IPS DF 6.9 (cell line): ENCODE measurements around the gene MAD1L1.
"Not testable (repeated sequence)": the region's sequence is repeated elsewhere in the genome, so short reads cannot be mapped to it uniquely, and the experiment has no call there.

Experiments
- DNase-seq: peaks from one replicate; pipeline ENCODE4 v3.0.0-alpha.2; 2013; ENCODE audit warnings: low read depth, low spot score
- H3K27ac ChIP-seq: one replicate; pipeline ENCODE4 v1.5.1; 2013; ENCODE audit warnings: low read length, control low read depth
- H3K27me3 ChIP-seq: 2 replicates; pipeline ENCODE4 v1.6.1; 2013; ENCODE audit warnings: mild to moderate bottlenecking, low read length; ENCODE audit not compliant: control insufficient read depth, insufficient read depth
- H3K36me3 ChIP-seq: 2 replicates; pipeline ENCODE4 v1.6.1; 2013; ENCODE audit warnings: low read length; ENCODE audit not compliant: control insufficient read depth, insufficient read depth
- H3K4me1 ChIP-seq: 2 replicates; pipeline ENCODE4 v1.6.1; 2013; ENCODE audit warnings: low read length; ENCODE audit not compliant: control insufficient read depth, insufficient read depth
- H3K4me3 ChIP-seq: 2 replicates; pipeline ENCODE4 v1.5.1; 2013; ENCODE audit warnings: mild to moderate bottlenecking, low read length
- H3K9me3 ChIP-seq: 2 replicates; pipeline ENCODE4 v1.6.1; 2013; ENCODE audit warnings: low read length, inconsistent platforms; ENCODE audit not compliant: control insufficient read depth, insufficient read depth
- WGBS: extraction: QIAGEN DNeasy Blood & Tissue Kit; methylation state at CpG from one replicate; pipeline ENCODE4 v1.1.7; 2013; ENCODE audit warnings: mixed read lengths, missing lambda C conversion rate; ENCODE audit not compliant: insufficient read length, insufficient coverage; 5-methylcytosine and 5-hydroxymethylcytosine counted together

MAD1L1 gene

GRCh38 chr7:2065528-2065927 is 167.2 kb downstream of the MAD1L1 start:
- DNase-seq, result no peak
- no peaks in the 10 kb centered on the region; the same call in 1 of the 2 replicates for H3K4me1 ChIP-seq
- no peaks in the 10 kb centered on the region for H3K27me3 ChIP-seq
- no peak overlapping the region for H3K4me3 ChIP-seq
- no peak overlapping the region for H3K27ac ChIP-seq
- no CpG with 5 or more reads among the region's 13 CpGs for WGBS
- H3K36me3 ChIP-seq, result peaks cover 4% of the 10 kb centered on the region; the same call in 1 of the 2 replicates
- no peaks in the 10 kb centered on the region for H3K9me3 ChIP-seq

GRCh38 chr7:2063563-2064260 is 169.0 kb downstream of the MAD1L1 start:
- no peaks in the 10 kb centered on the region; the same call in 1 of the 2 replicates for H3K4me1 ChIP-seq
- H3K27ac ChIP-seq, result no peak overlapping the region
- peaks cover 2% of the 10 kb centered on the region; the same call in 1 of the 2 replicates for H3K36me3 ChIP-seq
- H3K9me3 ChIP-seq, result no peaks in the 10 kb centered on the region
- H3K27me3 ChIP-seq, result no peaks in the 10 kb centered on the region
- no peak overlapping the region for H3K4me3 ChIP-seq
- no peak for DNase-seq
- no CpG with 5 or more reads among the region's 24 CpGs for WGBS

DNA sequence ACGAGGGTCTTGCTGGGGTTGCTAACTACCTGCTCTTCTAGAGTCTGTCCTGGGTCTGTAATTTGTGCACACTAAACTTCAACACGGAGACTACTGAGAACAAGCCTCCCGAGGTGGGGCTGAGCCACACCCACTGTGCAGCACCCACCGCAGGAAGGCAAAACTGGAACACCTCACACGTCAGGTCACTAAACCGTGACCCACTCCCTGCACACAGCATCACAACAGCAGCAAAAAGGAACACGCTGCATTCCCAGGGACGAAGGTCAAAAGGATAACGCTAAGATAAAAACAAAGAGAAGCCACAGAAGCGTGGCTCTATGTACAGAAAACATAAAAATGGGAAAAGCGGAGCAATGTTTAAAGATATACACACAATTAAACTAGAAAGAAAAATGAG is 170.1 kb downstream of the MAD1L1 start:
- no peak for DNase-seq
- no CpG with 5 or more reads among the region's 11 CpGs for WGBS
- H3K27me3 ChIP-seq, result no peaks in the 10 kb centered on the region
- H3K4me3 ChIP-seq, result no peak overlapping the region
- no peak overlapping the region for H3K27ac ChIP-seq
- H3K4me1 ChIP-seq, result no peaks in the 10 kb centered on the region; the same call in 1 of the 2 replicates
- no peaks in the 10 kb centered on the region; the same call in 1 of the 2 replicates for H3K36me3 ChIP-seq
- no peaks in the 10 kb centered on the region for H3K9me3 ChIP-seq

DNA sequence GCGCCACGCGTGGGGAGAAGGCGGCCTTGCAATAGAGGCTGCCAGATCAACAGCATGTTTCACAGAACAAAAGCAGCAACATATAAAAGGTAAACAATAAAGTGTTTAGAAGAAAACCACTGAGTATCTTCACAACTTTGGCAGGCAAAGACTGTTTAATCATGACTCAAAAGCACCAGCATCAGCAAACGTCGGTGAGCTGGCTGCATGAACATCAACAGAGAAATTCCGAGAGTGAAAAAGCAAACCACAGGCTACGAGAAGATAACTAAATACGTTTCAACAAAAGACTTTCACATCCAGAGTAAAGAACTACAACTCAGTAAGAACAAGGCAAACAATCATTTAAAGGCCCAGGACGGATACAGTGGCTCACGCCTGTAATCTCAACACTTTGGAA is 172.0 kb downstream of the MAD1L1 start:
- no peaks in the 10 kb centered on the region for H3K9me3 ChIP-seq
- H3K27me3 ChIP-seq, result no peaks in the 10 kb centered on the region
- no peak for DNase-seq
- H3K36me3 ChIP-seq, result no peaks in the 10 kb centered on the region; the same call in 1 of the 2 replicates
- H3K27ac ChIP-seq, result no peak overlapping the region
- H3K4me3 ChIP-seq, result no peak overlapping the region
- no CpG with 5 or more reads among the region's 11 CpGs for WGBS
- H3K4me1 ChIP-seq, result no peaks in the 10 kb centered on the region; the same call in 1 of the 2 replicates

DNA sequence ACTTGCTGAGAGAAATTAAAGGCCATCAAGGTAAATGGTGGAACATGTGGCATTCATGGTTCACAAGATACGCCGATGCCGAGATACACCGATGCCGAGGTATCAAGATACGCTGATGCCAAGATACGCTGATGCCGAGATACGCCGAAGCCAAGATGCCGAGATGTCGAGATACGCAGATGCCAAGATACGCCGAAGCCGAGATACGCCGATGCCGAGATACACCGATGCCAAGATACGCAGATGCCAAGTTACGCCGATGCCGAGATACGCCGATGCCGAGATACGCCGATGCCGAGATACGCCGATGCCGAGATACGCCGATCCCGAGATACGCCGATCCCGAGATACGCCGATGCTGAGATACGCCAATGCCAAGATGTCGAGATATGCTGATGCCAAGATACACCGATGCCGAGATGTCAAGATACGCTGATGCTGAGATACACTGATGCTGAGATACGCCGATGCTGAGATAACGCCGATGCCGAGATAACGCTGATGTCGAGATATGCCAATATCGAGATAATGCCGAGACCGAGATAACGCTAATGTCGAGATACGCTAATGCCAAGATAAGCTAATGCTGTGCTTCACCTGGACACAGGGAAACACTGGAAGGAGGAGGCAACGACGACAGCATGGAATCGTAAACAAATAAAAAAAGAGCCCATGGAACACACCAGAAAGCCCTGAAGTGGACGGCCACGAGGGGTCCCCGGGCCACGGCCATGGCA is 172.6 kb downstream of the MAD1L1 start:
- H3K4me1 ChIP-seq, result no peaks in the 10 kb centered on the region; the same call in 1 of the 2 replicates
- DNase-seq, result no peak
- H3K27me3 ChIP-seq, result no peaks in the 10 kb centered on the region
- H3K27ac ChIP-seq, result no peak overlapping the region
- H3K9me3 ChIP-seq, result no peaks in the 10 kb centered on the region
- H3K36me3 ChIP-seq, result no peaks in the 10 kb centered on the region; the same call in 1 of the 2 replicates
- H3K4me3 ChIP-seq, result no peak overlapping the region
- WGBS, result no CpG with 5 or more reads among the region's 66 CpGs

DNA sequence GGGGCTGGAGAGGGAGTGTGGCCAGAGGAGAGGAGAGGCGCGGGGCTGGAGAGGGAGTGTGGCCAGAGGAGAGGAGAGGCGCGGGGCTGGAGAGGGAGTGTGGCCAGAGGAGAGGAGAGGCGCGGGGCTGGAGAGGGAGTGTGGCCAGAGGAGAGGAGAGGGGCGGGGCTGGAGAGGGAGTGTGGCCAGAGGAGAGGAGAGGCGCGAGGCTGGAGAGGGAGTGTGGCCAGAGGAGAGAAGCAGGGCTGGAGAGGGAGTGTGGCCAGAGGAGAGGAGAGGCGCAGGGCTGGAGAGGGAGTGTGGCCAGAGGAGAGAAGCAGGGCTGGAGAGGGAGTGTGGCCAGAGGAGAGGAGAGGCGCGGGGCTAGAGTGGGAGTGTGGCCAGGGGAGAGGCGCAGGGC is 174.5 kb downstream of the MAD1L1 start:
- not testable (repeated sequence) for H3K9me3 ChIP-seq, H3K27ac ChIP-seq, H3K27me3 ChIP-seq, H3K4me1 ChIP-seq, DNase-seq, H3K4me3 ChIP-seq, H3K36me3 ChIP-seq
- WGBS, result no CpG with 5 or more reads among the region's 13 CpGs

DNA sequence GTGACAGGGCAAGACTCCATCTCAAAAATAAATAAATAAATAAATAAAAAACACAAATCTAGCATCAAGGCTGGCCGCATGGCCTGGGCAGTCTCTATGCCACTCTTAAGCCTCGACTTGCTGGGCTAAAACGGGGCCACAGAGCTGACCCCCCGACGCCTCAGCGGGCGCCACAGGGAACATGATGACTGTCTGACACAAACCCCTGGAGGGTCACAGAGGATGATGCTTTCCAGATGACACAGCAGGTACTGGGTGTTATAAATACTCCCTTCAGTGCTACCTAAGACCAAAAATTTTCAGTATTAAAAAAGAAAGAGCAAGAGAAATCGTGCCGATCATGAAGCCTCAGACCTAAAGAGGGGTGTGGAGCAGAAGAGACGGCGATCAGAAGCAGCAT is 176.8 kb downstream of the MAD1L1 start:
- Histone ChIP-seq H3K9me3 (no peaks in the 10 kb centered on the region), H3K27ac (no peak overlapping the region), H3K4me1 (no peaks in the 10 kb centered on the region), H3K4me3 (no peak overlapping the region), H3K27me3 (no peaks in the 10 kb centered on the region), H3K36me3 (no peaks in the 10 kb centered on the region; the same call in 1 of the 2 replicates)
- no peak for DNase-seq
- no CpG with 5 or more reads among the region's 11 CpGs for WGBS

- H3K27ac ChIP-seq, result no peak overlapping the region
- H3K27me3 ChIP-seq, result no peaks in the 10 kb centered on the region
- DNase-seq, result no peak
- no peaks in the 10 kb centered on the region for H3K9me3 ChIP-seq
- no CpG with 5 or more reads among the region's 17 CpGs for WGBS
- H3K4me3 ChIP-seq, result no peak overlapping the region
- no peaks in the 10 kb centered on the region; the same call in 1 of the 2 replicates for H3K36me3 ChIP-seq
- H3K4me1 ChIP-seq, result no peaks in the 10 kb centered on the region
These were observed 177.8 kb downstream of the MAD1L1 start for GRCh38 chr7:2054927-2055326.

- no peak for DNase-seq
- H3K27me3 ChIP-seq, result no peaks in the 10 kb centered on the region
- no peaks in the 10 kb centered on the region for H3K4me1 ChIP-seq
- H3K4me3 ChIP-seq, result no peak overlapping the region
- H3K9me3 ChIP-seq, result no peaks in the 10 kb centered on the region
- H3K36me3 ChIP-seq, result no peaks in the 10 kb centered on the region
- WGBS, result no CpG with 5 or more reads among the region's 13 CpGs
- no peak overlapping the region for H3K27ac ChIP-seq
These were observed 179.3 kb downstream of the MAD1L1 start for GRCh38 chr7:2053395-2053794.

GRCh38 chr7:2052657-2053048 is 180.1 kb downstream of the MAD1L1 start:
- H3K36me3 ChIP-seq, result no peaks in the 10 kb centered on the region
- H3K9me3 ChIP-seq, result no peaks in the 10 kb centered on the region
- WGBS, result no CpG with 5 or more reads among the region's 13 CpGs
- no peak overlapping the region for H3K27ac ChIP-seq
- no peaks in the 10 kb centered on the region for H3K27me3 ChIP-seq
- DNase-seq, result no peak
- H3K4me1 ChIP-seq, result no peaks in the 10 kb centered on the region
- H3K4me3 ChIP-seq, result no peak overlapping the region
